Calu3 (cell line): Measurements from ENCODE around the gene ZNF792. TPM values are rescaled to one million over a fixed set of nuclear protein-coding genes. Genes with fewer than 3 reads are reported as not detected.

Source experiments
- BruUV-seq: library from RNA; stranded (reverse); fragments of 400-500 nt; replicated peaks from 2 replicates; lab custom pipeline; 2021; lab: Mats Ljungman, UMichigan
- CTCF ChIA-PET: fragments of 300-600 bp; sonication (Branson Sonifier 250); formaldehyde crosslinking; loops from one replicate; lab custom pipeline; 2022; ENCODE audit warnings: antibody characterized with exemption; lab: Charles Lee
- DNase-seq: peaks from one replicate; pipeline ENCODE4 v3.0.0; 2022
- H3K27ac Mint-ChIP-seq: one replicate; pipeline ENCODE4 v1.8.0; 2022; ENCODE audit warnings: mixed read lengths; ENCODE audit not compliant: unreplicated experiment
- H3K27me3 Mint-ChIP-seq: one replicate; pipeline ENCODE4 v1.8.0; 2022; ENCODE audit warnings: mixed read lengths; ENCODE audit not compliant: unreplicated experiment
- H3K36me3 Mint-ChIP-seq: one replicate; pipeline ENCODE4 v1.8.0; 2022; ENCODE audit warnings: mild to moderate bottlenecking, moderate library complexity, mixed read lengths; ENCODE audit not compliant: insufficient read depth, unreplicated experiment
- H3K4me1 Mint-ChIP-seq: one replicate; pipeline ENCODE4 v1.8.0; 2022; ENCODE audit warnings: mild to moderate bottlenecking, low read depth, mixed read lengths; ENCODE audit not compliant: unreplicated experiment
- H3K4me3 Mint-ChIP-seq: one replicate; pipeline ENCODE4 v1.8.0; 2022; ENCODE audit warnings: mild to moderate bottlenecking, low read depth, moderate library complexity, mixed read lengths; ENCODE audit not compliant: unreplicated experiment
- H3K9me3 Mint-ChIP-seq: one replicate; pipeline ENCODE4 v1.8.0; 2022; ENCODE audit warnings: low read depth, mixed read lengths; ENCODE audit not compliant: unreplicated experiment
- intact Hi-C: fragments of 100-400 bp; cut with micrococcal nuclease; formaldehyde crosslinking; loops from one replicate; pipeline ENCODE4 v1.10.0; 2022; ENCODE audit not compliant: unreplicated experiment
- total RNA-seq: library from RNA; stranded (reverse); gene quantifications from 2 replicates; pipeline ENCODE4 v1.2.3, GENCODE V29; 2022
- TF ChIP-seq, protein P1 (sequence below): fragments of 200-600 bp; IDR thresholded peaks from one replicate; pipeline ENCODE4 v1.8.0; 2022; ENCODE audit warnings: antibody characterized with exemption; ENCODE audit not compliant: unreplicated experiment

The ZNF792 gene
- total RNA-seq, 1 experiment from 2014 or later: 9.3 TPM

DNA sequence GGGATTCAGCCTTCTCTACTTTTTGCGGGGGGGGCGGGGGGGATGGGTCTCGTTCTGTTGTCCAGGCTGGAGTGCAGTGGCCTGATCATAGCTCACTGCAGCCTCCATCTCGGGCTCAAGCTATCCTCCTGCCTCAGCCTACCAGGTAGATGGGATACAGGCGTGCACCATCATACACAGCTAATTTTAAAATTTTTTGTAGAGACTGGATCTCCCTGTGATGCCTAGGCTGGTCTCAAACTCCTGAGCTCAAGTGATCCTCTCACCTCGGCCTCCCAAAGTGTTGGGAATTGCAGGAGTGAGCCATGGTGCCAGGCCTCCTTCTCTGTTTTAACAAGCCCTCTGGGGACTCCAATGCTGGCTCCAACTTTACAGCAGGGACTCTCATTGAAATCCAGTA is 569 bp upstream of the ZNF792 start:
- peaks cover 16% of the 10 kb centered on the region for H3K36me3 Mint-ChIP-seq
- no TSS peak for BruUV-seq
- no peak overlapping the region for H3K27ac Mint-ChIP-seq
- peak overlapping the region; percentile 76 for H3K4me3 Mint-ChIP-seq
- no peak for DNase-seq
- CTCF ChIA-PET: no interaction called here
- peaks cover 29% of the 10 kb centered on the region for H3K4me1 Mint-ChIP-seq
- intact Hi-C loops: loop anchor here (10.0 kb wide), 1 partner anchor 190 kb away; the partner anchor contains the start of gene ZNF599
- peaks cover 15% of the 10 kb centered on the region for H3K9me3 Mint-ChIP-seq
- no peaks in the 10 kb centered on the region for H3K27me3 Mint-ChIP-seq
- TF ChIP-seq, protein P1, sequence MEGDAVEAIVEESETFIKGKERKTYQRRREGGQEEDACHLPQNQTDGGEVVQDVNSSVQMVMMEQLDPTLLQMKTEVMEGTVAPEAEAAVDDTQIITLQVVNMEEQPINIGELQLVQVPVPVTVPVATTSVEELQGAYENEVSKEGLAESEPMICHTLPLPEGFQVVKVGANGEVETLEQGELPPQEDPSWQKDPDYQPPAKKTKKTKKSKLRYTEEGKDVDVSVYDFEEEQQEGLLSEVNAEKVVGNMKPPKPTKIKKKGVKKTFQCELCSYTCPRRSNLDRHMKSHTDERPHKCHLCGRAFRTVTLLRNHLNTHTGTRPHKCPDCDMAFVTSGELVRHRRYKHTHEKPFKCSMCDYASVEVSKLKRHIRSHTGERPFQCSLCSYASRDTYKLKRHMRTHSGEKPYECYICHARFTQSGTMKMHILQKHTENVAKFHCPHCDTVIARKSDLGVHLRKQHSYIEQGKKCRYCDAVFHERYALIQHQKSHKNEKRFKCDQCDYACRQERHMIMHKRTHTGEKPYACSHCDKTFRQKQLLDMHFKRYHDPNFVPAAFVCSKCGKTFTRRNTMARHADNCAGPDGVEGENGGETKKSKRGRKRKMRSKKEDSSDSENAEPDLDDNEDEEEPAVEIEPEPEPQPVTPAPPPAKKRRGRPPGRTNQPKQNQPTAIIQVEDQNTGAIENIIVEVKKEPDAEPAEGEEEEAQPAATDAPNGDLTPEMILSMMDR: no peak

DNA sequence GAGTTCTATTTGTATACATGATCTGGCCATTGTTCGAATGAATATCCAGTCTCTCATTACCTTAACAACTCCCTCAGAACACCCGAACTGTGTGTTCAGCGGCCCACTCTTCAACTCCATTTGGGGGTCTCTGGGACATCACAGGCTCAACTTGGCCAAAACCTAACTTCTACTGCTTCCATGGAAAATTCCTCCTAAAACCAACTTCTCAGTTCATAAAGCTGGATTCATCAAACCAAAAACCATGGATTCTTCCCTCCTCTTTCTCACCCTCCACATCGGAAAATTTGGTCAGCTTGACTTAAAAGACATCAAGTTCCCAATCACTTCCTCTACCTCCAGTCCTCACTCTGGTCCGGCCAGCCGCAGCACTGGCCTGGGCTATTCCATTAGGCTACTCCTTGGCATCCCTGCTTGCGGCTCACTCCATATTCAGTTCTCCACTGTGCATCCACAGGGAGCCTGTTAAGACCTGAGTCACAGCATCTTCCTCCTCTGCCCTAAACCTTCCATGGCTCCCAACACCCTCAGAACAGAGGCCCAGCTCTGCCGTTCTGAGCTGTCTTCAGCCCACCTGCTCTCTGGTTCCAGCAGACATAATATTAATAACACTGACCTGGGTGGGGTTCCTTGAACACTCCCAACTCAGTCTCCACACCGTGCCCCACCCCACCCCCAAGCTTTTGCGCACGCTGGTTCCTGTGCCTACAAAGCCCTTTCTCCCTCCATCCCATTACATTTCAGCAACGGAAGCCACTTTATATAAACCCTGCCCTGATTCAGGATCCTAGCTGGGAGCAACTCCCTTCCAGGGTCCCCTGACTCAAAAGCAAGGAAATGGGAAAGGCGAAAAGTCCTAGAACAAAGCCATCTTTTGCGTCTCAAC is 1.1 kb downstream of the ZNF792 start:
- peaks cover 31% of the 10 kb centered on the region for H3K36me3 Mint-ChIP-seq
- peaks cover 29% of the 10 kb centered on the region for H3K4me1 Mint-ChIP-seq
- no peaks in the 10 kb centered on the region for H3K27me3 Mint-ChIP-seq
- TF ChIP-seq, protein P1: no peak
- DNase-seq: no peak
- BruUV-seq: TSS peak; percentile 32
- peak overlapping the region; percentile 76 for H3K4me3 Mint-ChIP-seq
- intact Hi-C loops: loop anchor here (10.0 kb wide), 1 partner anchor 188 kb away; the partner anchor contains the start of gene ZNF599
- CTCF ChIA-PET: no interaction called here
- H3K27ac Mint-ChIP-seq: peak overlapping the region; percentile 0
- H3K9me3 Mint-ChIP-seq: peaks cover 20% of the 10 kb centered on the region

- BruUV-seq: no TSS peak
Observed at GRCh38 chr19:34961775-34962686, 2.0 kb downstream of the ZNF792 start.

More at GRCh38 chr19:34961775-34962686, 2.0 kb downstream of the ZNF792 start:
- Mint-ChIP-seq H3K4me3 (peak overlapping the region; percentile 76), H3K36me3 (peaks cover 31% of the 10 kb centered on the region), H3K4me1 (peaks cover 29% of the 10 kb centered on the region), H3K27me3 (no peaks in the 10 kb centered on the region), H3K9me3 (peaks cover 22% of the 10 kb centered on the region), H3K27ac (no peak overlapping the region)
- no peak for DNase-seq
- intact Hi-C loops: loop anchor here (10.0 kb wide), 1 partner anchor 187 kb away; the partner anchor contains the start of gene ZNF599
- TF ChIP-seq, protein P1: no peak
- CTCF ChIA-PET: no interaction called here
